Loucy (cell line): ENCODE measurements around the gene MAN2B2.

Source experiments
- H2AFZ ChIP-seq: fragments of 200-600 bp; sonication (generic); 2 replicates; pipeline ENCODE4 v1.6.0; 2016; ENCODE audit warnings: antibody characterized with exemption, mild to moderate bottlenecking, low read length, moderate library complexity
- H3F3A ChIP-seq: fragments of 200-600 bp; 2 replicates; pipeline ENCODE4 v1.6.0; 2016; ENCODE audit warnings: antibody characterized with exemption, low read depth, mild to moderate bottlenecking
- H3K27me3 ChIP-seq: fragments of 200-600 bp; sonication (generic); 2 replicates; pipeline ENCODE4 v1.6.1; 2014; ENCODE audit warnings: low read length, mild to moderate bottlenecking; ENCODE audit not compliant: insufficient read depth, poor library complexity, severe bottlenecking
- H3K36me3 ChIP-seq: fragments of 200-600 bp; sonication (generic); 2 replicates; pipeline ENCODE4 v1.6.1; 2016; ENCODE audit warnings: low read length; ENCODE audit not compliant: insufficient read depth
- H3K4me1 ChIP-seq: fragments of 200-600 bp; sonication (generic); 2 replicates; pipeline ENCODE4 v1.5.1; 2014; ENCODE audit warnings: low read length, mild to moderate bottlenecking; ENCODE audit not compliant: insufficient read depth, poor library complexity, severe bottlenecking
- H3K4me2 ChIP-seq: fragments of 200-600 bp; sonication (generic); 2 replicates; pipeline ENCODE4 v1.6.0; 2014; ENCODE audit warnings: antibody characterized with exemption, low read length, low read depth, mild to moderate bottlenecking; ENCODE audit not compliant: poor library complexity, severe bottlenecking
- H3K4me3 ChIP-seq: fragments of 200-600 bp; sonication (generic); 2 replicates; pipeline ENCODE4 v1.5.1; 2014; ENCODE audit warnings: low read length, mild to moderate bottlenecking, mixed read lengths; ENCODE audit not compliant: poor library complexity, severe bottlenecking
- H3K79me2 ChIP-seq: fragments of 200-600 bp; sonication (generic); 2 replicates; pipeline ENCODE4 v1.6.1; 2014; ENCODE audit warnings: low read length; ENCODE audit not compliant: insufficient read depth
- H3K9ac ChIP-seq: fragments of 200-600 bp; sonication (generic); 2 replicates; pipeline ENCODE4 v1.6.0; 2014; ENCODE audit warnings: mild to moderate bottlenecking, low read depth, low read length, moderate library complexity; ENCODE audit not compliant: poor library complexity, severe bottlenecking
- H3K9me2 ChIP-seq: fragments of 200-600 bp; sonication (generic); replicated peaks from 2 replicates; pipeline ENCODE4 v1.6.1; 2016; ENCODE audit warnings: low read depth, low read length, mixed read lengths
- H3K9me3 ChIP-seq: fragments of 200-600 bp; sonication (generic); 2 replicates; pipeline ENCODE4 v1.6.1; 2014; ENCODE audit warnings: mild to moderate bottlenecking, antibody characterized with exemption, low read length, low read depth; ENCODE audit not compliant: insufficient read depth
- H4K20me1 ChIP-seq: fragments of 200-600 bp; sonication (generic); 2 replicates; pipeline ENCODE4 v1.6.0; 2014; ENCODE audit warnings: antibody characterized with exemption, low read length, mild to moderate bottlenecking; ENCODE audit not compliant: insufficient read depth, poor library complexity, severe bottlenecking
- CTCF ChIP-seq: fragments of 200-600 bp; sonication (generic); conservative IDR thresholded peaks from 2 replicates; pipeline ENCODE4 v1.5.1; 2014; ENCODE audit warnings: mild to moderate bottlenecking, antibody characterized with exemption, low read length
- EZH2phosphoT487 ChIP-seq: fragments of 200-600 bp; IDR thresholded peaks from 2 replicates; pipeline ENCODE4 v1.6.1; 2018; ENCODE audit warnings: antibody characterized with exemption, mild to moderate bottlenecking, moderate library complexity, borderline replicate concordance

The MAN2B2 gene

GRCh38 chr4:6591313-6591712 lies 16.3 kb downstream of the MAN2B2 start:
- Histone ChIP-seq H3F3A (no peaks in the 10 kb centered on the region), H3K4me1 (no peaks in the 10 kb centered on the region), H2AFZ (no peak overlapping the region), H3K4me2 (no peak overlapping the region), H3K36me3 (no peaks in the 10 kb centered on the region), H3K9ac (no peak overlapping the region), H3K79me2 (no peaks in the 10 kb centered on the region), H4K20me1 (no peaks in the 10 kb centered on the region), H3K4me3 (no peak overlapping the region), H3K9me3 (no peaks in the 10 kb centered on the region), H3K9me2 (no peaks in the 10 kb centered on the region), H3K27me3 (no peaks in the 10 kb centered on the region)
- no peak for TF ChIP-seq CTCF
- TF ChIP-seq EZH2phosphoT487: no peak

GRCh38 chr4:6591781-6592180 lies 16.8 kb downstream of the MAN2B2 start:
- H3F3A ChIP-seq: no peaks in the 10 kb centered on the region
- H4K20me1 ChIP-seq: no peaks in the 10 kb centered on the region
- H3K9me2 ChIP-seq: no peaks in the 10 kb centered on the region
- no peak overlapping the region for H3K4me3 ChIP-seq
- H3K4me2 ChIP-seq: no peak overlapping the region
- no peaks in the 10 kb centered on the region for H3K4me1 ChIP-seq
- H3K27me3 ChIP-seq: no peaks in the 10 kb centered on the region
- no peaks in the 10 kb centered on the region for H3K36me3 ChIP-seq
- no peak overlapping the region for H2AFZ ChIP-seq
- TF ChIP-seq CTCF: 0 out of 2 replicates have a peak, but pooled peaks have one; percentile 13
- no peak for TF ChIP-seq EZH2phosphoT487
- H3K9ac ChIP-seq: no peak overlapping the region
- no peaks in the 10 kb centered on the region for H3K79me2 ChIP-seq
- no peaks in the 10 kb centered on the region for H3K9me3 ChIP-seq

GRCh38 chr4:6592804-6593563 lies 18.0 kb downstream of the MAN2B2 start:
- no peaks in the 10 kb centered on the region for H4K20me1 ChIP-seq
- TF ChIP-seq CTCF: no peak
- TF ChIP-seq EZH2phosphoT487: no peak
- no peak overlapping the region for H3K9ac ChIP-seq
- H3F3A ChIP-seq: no peaks in the 10 kb centered on the region
- no peaks in the 10 kb centered on the region for H3K9me3 ChIP-seq
- no peak overlapping the region for H3K4me3 ChIP-seq
- H3K36me3 ChIP-seq: no peaks in the 10 kb centered on the region
- H2AFZ ChIP-seq: no peak overlapping the region
- no peaks in the 10 kb centered on the region for H3K27me3 ChIP-seq
- no peaks in the 10 kb centered on the region for H3K79me2 ChIP-seq
- no peak overlapping the region for H3K4me2 ChIP-seq
- H3K9me2 ChIP-seq: no peaks in the 10 kb centered on the region
- no peaks in the 10 kb centered on the region for H3K4me1 ChIP-seq
